Activated naive CD4-positive, alpha-beta T cell treated with Interleukin-2 at 50 U/mL for 16 hours (primary cell): ENCODE results near the gene BTBD10.
"Not testable (repeated sequence)": the region's sequence is repeated elsewhere in the genome, so short reads cannot be mapped to it uniquely, and the experiment has no call there.

Source experiments
- DNase-seq: peaks from one replicate; pipeline ENCODE4 v3.0.0-alpha.2; 2020

Gene BTBD10

GRCh38 chr11:13438291-13438690, 24.7 kb downstream of the BTBD10 start:
- no peak for DNase-seq

- DNase-seq, result not testable (repeated sequence)
Measured at GRCh38 chr11:13436836-13437235, 26.2 kb downstream of the BTBD10 start.

GRCh38 chr11:13434247-13435205, 28.5 kb downstream of the BTBD10 start:
- DNase-seq, result no peak

GRCh38 chr11:13433437-13433836, 29.6 kb downstream of the BTBD10 start:
- no peak for DNase-seq

- DNase-seq, result no peak
Measured at GRCh38 chr11:13429836-13430235, 33.2 kb downstream of the BTBD10 start.

GRCh38 chr11:13429288-13429687, 33.7 kb downstream of the BTBD10 start:
- no peak for DNase-seq

- DNase-seq, result no peak
Measured at GRCh38 chr11:13427440-13427839, 35.6 kb downstream of the BTBD10 start.

- no peak for DNase-seq
Measured at GRCh38 chr11:13423372-13423771, 39.6 kb downstream of the BTBD10 start.

GRCh38 chr11:13421561-13421960, 41.5 kb downstream of the BTBD10 start:
- no peak for DNase-seq

GRCh38 chr11:13415201-13415600, 47.8 kb downstream of the BTBD10 start:
- DNase-seq, result no peak

GRCh38 chr11:13405220-13405619, 57.8 kb downstream of the BTBD10 start:
- DNase-seq, result no peak

- DNase-seq, result not testable (repeated sequence)
Measured at GRCh38 chr11:13398335-13398734, 64.7 kb downstream of the BTBD10 start.

- no peak for DNase-seq
Measured at GRCh38 chr11:13391217-13391616, 71.8 kb downstream of the BTBD10 start.

- DNase-seq, result no peak
Measured at GRCh38 chr11:13388741-13389140, 74.3 kb downstream of the BTBD10 start.

GRCh38 chr11:13386567-13386966, 76.5 kb downstream of the BTBD10 start:
- no peak for DNase-seq

GRCh38 chr11:13384908-13385640, 77.9 kb downstream of the BTBD10 start:
- no peak for DNase-seq

GRCh38 chr11:13382751-13383150, 80.3 kb downstream of the BTBD10 start:
- DNase-seq, result no peak

- DNase-seq, result no peak
Measured at GRCh38 chr11:13380731-13381130, 82.3 kb downstream of the BTBD10 start.

GRCh38 chr11:13378316-13378715, 84.7 kb downstream of the BTBD10 start:
- DNase-seq, result no peak

GRCh38 chr11:13376838-13377237, 86.2 kb downstream of the BTBD10 start:
- no peak for DNase-seq

GRCh38 chr11:13376402-13376801, 86.6 kb downstream of the BTBD10 start:
- DNase-seq, result no peak

GRCh38 chr11:13375798-13376197, 87.2 kb downstream of the BTBD10 start:
- no peak for DNase-seq

- no peak for DNase-seq
Measured at GRCh38 chr11:13373216-13373615, 89.8 kb downstream of the BTBD10 start.

- no peak for DNase-seq
Measured at GRCh38 chr11:13368041-13368446, 95.0 kb downstream of the BTBD10 start.
